ENCODE data around the gene ICE2.

The ICE2 gene

DNA sequence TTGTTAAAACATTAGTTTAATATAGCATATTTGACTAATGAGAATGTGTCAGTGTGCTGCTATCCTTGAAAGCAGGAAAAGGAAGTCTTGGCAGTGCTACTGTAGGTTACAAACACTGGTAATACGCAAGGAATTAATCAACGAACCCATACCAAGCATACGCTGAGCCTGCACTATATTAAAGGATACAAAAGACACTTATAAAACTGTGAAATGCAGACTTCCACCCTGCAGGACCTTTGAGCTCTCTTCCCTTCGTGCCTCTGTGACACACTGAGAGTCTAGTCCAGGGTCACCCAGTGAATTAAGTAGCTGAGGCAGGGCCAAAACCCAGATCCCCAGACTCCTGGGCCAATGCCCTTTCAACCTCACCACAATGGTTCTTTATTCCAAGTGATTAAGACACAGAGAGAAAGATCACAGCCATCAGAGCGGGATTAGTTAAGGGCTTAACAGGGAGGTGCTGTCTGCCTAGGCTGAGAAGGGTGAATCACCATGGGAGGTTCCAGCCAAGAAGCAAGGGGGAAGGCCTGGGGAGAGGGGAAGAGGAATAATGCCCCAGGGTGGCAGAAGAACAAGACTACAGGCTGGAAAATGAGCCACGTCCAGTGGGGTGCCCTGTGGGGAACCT lies 88.0 kb downstream of the ICE2 start:
- peaks cover 11 to 12% of the 10 kb centered on the region in 2 donors for H3K36me3 ChIP-seq (ENCODE audit: control insufficient read depth in 1 of 2, insufficient read depth in 2 of 2, low read length in 2 of 2)
- no peaks in the 10 kb centered on the region for H3K27me3 ChIP-seq (ENCODE audit: control insufficient read depth in 1 of 2, insufficient read depth in 2 of 2, low read length in 2 of 2)
- peaks cover 72 to 79% of the 10 kb centered on the region in 2 donors for H3K4me1 ChIP-seq (ENCODE audit: control insufficient read depth in 1 of 2, insufficient read depth in 2 of 2, low read length in 2 of 2)
- H3K27ac ChIP-seq (ENCODE audit: low read depth, low read length), result peak overlapping the region; percentile 60
- peak overlapping the region; percentile 4 to 37 for H3K9ac ChIP-seq (ENCODE audit: low read depth in 1 of 2, low read length in 2 of 2)
- H3K9me3 ChIP-seq (ENCODE audit: control insufficient read depth in 1 of 2, low read length in 2 of 2), result no peaks in the 10 kb centered on the region
- H3K4me3 ChIP-seq (ENCODE audit: low read depth in 1 of 2, low read length in 2 of 2), result peak overlapping the region; percentile 34 to 57

- no peaks in the 10 kb centered on the region for H3K9me3 ChIP-seq (ENCODE audit: control insufficient read depth in 1 of 2, low read length in 2 of 2)
- H3K36me3 ChIP-seq (ENCODE audit: control insufficient read depth in 1 of 2, insufficient read depth in 2 of 2, low read length in 2 of 2), result peaks cover 7 to 9% of the 10 kb centered on the region in 2 donors
- H3K27me3 ChIP-seq (ENCODE audit: control insufficient read depth in 1 of 2, insufficient read depth in 2 of 2, low read length in 2 of 2), result no peaks in the 10 kb centered on the region
- peak overlapping the region in 1 of 2 donors; percentile 21 for H3K9ac ChIP-seq (ENCODE audit: low read depth in 1 of 2, low read length in 2 of 2)
- no peak overlapping the region for H3K27ac ChIP-seq (ENCODE audit: low read depth, low read length)
- H3K4me1 ChIP-seq (ENCODE audit: control insufficient read depth in 1 of 2, insufficient read depth in 2 of 2, low read length in 2 of 2), result peaks cover 65 to 73% of the 10 kb centered on the region in 2 donors
- H3K4me3 ChIP-seq (ENCODE audit: low read depth in 1 of 2, low read length in 2 of 2), result peak overlapping the region; percentile 19 to 57
These were observed 88.7 kb downstream of the ICE2 start for GRCh38 chr15:60390231-60390630.

GRCh38 chr15:60389261-60390077 lies 89.5 kb downstream of the ICE2 start:
- peaks cover 10 to 12% of the 10 kb centered on the region in 2 donors for H3K36me3 ChIP-seq (ENCODE audit: control insufficient read depth in 1 of 2, insufficient read depth in 2 of 2, low read length in 2 of 2)
- no peaks in the 10 kb centered on the region for H3K9me3 ChIP-seq (ENCODE audit: control insufficient read depth in 1 of 2, low read length in 2 of 2)
- peak overlapping the region; percentile 19 to 57 for H3K4me3 ChIP-seq (ENCODE audit: low read depth in 1 of 2, low read length in 2 of 2)
- H3K9ac ChIP-seq (ENCODE audit: low read depth in 1 of 2, low read length in 2 of 2), result peak overlapping the region in 1 of 2 donors; percentile 9
- H3K27ac ChIP-seq (ENCODE audit: low read depth, low read length), result no peak overlapping the region
- H3K27me3 ChIP-seq (ENCODE audit: control insufficient read depth in 1 of 2, insufficient read depth in 2 of 2, low read length in 2 of 2), result no peaks in the 10 kb centered on the region
- peaks cover 57 to 65% of the 10 kb centered on the region in 2 donors for H3K4me1 ChIP-seq (ENCODE audit: control insufficient read depth in 1 of 2, insufficient read depth in 2 of 2, low read length in 2 of 2)

GRCh38 chr15:60387321-60387720 lies 91.6 kb downstream of the ICE2 start:
- Histone ChIP-seq H3K9ac (ENCODE audit: low read depth in 1 of 2, low read length in 2 of 2) (no peak overlapping the region), H3K4me1 (ENCODE audit: control insufficient read depth in 1 of 2, insufficient read depth in 2 of 2, low read length in 2 of 2) (peaks cover 36 to 50% of the 10 kb centered on the region in 2 donors), H3K4me3 (ENCODE audit: low read depth in 1 of 2, low read length in 2 of 2) (no peak overlapping the region), H3K27me3 (ENCODE audit: control insufficient read depth in 1 of 2, insufficient read depth in 2 of 2, low read length in 2 of 2) (no peaks in the 10 kb centered on the region), H3K9me3 (ENCODE audit: control insufficient read depth in 1 of 2, low read length in 2 of 2) (no peaks in the 10 kb centered on the region), H3K36me3 (ENCODE audit: control insufficient read depth in 1 of 2, insufficient read depth in 2 of 2, low read length in 2 of 2) (peaks cover 23 to 34% of the 10 kb centered on the region in 2 donors), H3K27ac (ENCODE audit: low read depth, low read length) (no peak overlapping the region)

DNA sequence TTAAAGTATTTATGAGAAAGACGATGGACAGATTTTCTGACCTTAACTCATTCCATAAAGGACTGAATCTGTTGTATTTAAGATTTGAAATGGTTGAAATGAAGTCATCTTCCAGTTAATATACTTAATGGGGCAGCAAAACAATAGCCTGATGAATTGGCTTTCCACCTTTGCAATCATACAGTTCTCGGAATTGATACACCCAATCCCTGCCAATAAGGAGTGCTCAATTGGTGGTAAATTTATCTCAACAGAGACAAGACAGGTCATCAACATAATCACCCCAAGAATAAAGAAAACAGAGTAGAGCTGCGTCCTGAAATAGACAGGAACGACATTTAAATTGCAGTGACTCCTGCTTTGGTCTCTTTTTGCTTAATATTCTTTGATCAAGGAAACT lies 92.3 kb downstream of the ICE2 start:
- Histone ChIP-seq H3K36me3 (ENCODE audit: control insufficient read depth in 1 of 2, insufficient read depth in 2 of 2, low read length in 2 of 2) (peaks cover 28 to 38% of the 10 kb centered on the region in 2 donors), H3K27me3 (ENCODE audit: control insufficient read depth in 1 of 2, insufficient read depth in 2 of 2, low read length in 2 of 2) (no peaks in the 10 kb centered on the region), H3K9ac (ENCODE audit: low read depth in 1 of 2, low read length in 2 of 2) (no peak overlapping the region), H3K9me3 (ENCODE audit: control insufficient read depth in 1 of 2, low read length in 2 of 2) (no peaks in the 10 kb centered on the region), H3K4me1 (ENCODE audit: control insufficient read depth in 1 of 2, insufficient read depth in 2 of 2, low read length in 2 of 2) (peaks cover 30 to 43% of the 10 kb centered on the region in 2 donors), H3K27ac (ENCODE audit: low read depth, low read length) (no peak overlapping the region), H3K4me3 (ENCODE audit: low read depth in 1 of 2, low read length in 2 of 2) (no peak overlapping the region)

DNA sequence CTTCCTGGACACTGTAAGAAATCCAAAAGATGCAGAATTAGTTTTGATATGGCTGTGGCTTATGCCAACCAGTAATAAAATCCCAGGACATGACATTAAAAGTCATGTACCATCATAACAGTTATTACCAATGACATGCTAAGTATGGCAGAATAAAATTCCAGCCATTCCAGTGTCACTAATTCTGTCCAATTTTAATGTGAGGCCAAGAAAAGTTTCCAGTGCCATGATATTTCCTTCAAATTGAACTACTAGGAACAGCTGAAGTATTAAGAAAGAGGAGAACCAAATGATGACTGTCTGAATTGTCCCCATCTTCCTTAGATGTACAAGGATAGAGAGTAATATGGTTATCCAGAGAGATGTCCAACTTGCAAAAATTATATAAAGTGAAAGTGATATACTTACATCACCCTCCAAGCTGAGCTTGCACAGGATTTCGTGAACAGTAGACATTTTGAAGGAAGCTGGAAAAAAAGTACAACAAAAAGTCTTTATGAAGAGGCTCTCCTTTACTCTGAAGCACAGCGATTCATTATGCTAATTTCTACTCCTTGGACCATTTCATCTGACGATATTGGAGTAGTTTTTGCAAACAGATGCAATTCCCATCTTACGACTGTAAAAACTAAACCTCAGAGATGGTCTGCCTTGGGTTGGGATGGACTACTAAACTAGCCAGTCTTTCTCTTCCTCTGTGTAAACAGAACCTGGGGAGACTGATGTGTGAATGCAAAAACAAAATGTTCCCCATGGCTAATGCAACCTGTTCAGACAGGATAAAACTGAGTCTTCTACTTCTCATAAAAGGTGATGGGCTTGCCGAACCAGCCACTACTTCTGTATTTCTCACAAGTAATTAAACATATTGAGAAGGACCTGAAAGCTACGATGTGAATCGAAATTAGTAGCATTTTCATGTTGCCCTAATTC lies 93.1 kb downstream of the ICE2 start:
- no peak overlapping the region for H3K27ac ChIP-seq (ENCODE audit: low read depth, low read length)
- no peak overlapping the region for H3K9ac ChIP-seq (ENCODE audit: low read depth in 1 of 2, low read length in 2 of 2)
- H3K4me1 ChIP-seq (ENCODE audit: control insufficient read depth in 1 of 2, insufficient read depth in 2 of 2, low read length in 2 of 2), result peaks cover 23 to 35% of the 10 kb centered on the region in 2 donors
- peaks cover 35 to 44% of the 10 kb centered on the region in 2 donors for H3K36me3 ChIP-seq (ENCODE audit: control insufficient read depth in 1 of 2, insufficient read depth in 2 of 2, low read length in 2 of 2)
- H3K4me3 ChIP-seq (ENCODE audit: low read depth in 1 of 2, low read length in 2 of 2), result no peak overlapping the region
- no peaks in the 10 kb centered on the region for H3K9me3 ChIP-seq (ENCODE audit: control insufficient read depth in 1 of 2, low read length in 2 of 2)
- no peaks in the 10 kb centered on the region for H3K27me3 ChIP-seq (ENCODE audit: control insufficient read depth in 1 of 2, insufficient read depth in 2 of 2, low read length in 2 of 2)

GRCh38 chr15:60384526-60385126 lies 94.3 kb downstream of the ICE2 start:
- H3K36me3 ChIP-seq (ENCODE audit: control insufficient read depth in 1 of 2, insufficient read depth in 2 of 2, low read length in 2 of 2), result peaks cover 36 to 49% of the 10 kb centered on the region in 2 donors
- H3K4me1 ChIP-seq (ENCODE audit: control insufficient read depth in 1 of 2, insufficient read depth in 2 of 2, low read length in 2 of 2), result peaks cover 15 to 30% of the 10 kb centered on the region in 2 donors

GRCh38 chr15:60384053-60384452 lies 94.9 kb downstream of the ICE2 start:
- H3K4me3 ChIP-seq (ENCODE audit: low read depth in 1 of 2, low read length in 2 of 2), result no peak overlapping the region
- peaks cover 10 to 29% of the 10 kb centered on the region in 2 donors for H3K4me1 ChIP-seq (ENCODE audit: control insufficient read depth in 1 of 2, insufficient read depth in 2 of 2, low read length in 2 of 2)
- no peak overlapping the region for H3K27ac ChIP-seq (ENCODE audit: low read depth, low read length)

More at GRCh38 chr15:60384526-60385126, 94.3 kb downstream of the ICE2 start:
- Histone ChIP-seq H3K4me3 (ENCODE audit: low read depth in 1 of 2, low read length in 2 of 2) (no peak overlapping the region), H3K9ac (ENCODE audit: low read depth in 1 of 2, low read length in 2 of 2) (no peak overlapping the region), H3K27ac (ENCODE audit: low read depth, low read length) (no peak overlapping the region), H3K9me3 (ENCODE audit: control insufficient read depth in 1 of 2, low read length in 2 of 2) (no peaks in the 10 kb centered on the region), H3K27me3 (ENCODE audit: control insufficient read depth in 1 of 2, insufficient read depth in 2 of 2, low read length in 2 of 2) (no peaks in the 10 kb centered on the region)

GRCh38 chr15:60382773-60383674 lies 95.9 kb downstream of the ICE2 start:
- H3K27me3 ChIP-seq (ENCODE audit: control insufficient read depth in 1 of 2, insufficient read depth in 2 of 2, low read length in 2 of 2), result no peaks in the 10 kb centered on the region
- peaks cover 40 to 55% of the 10 kb centered on the region in 2 donors for H3K36me3 ChIP-seq (ENCODE audit: control insufficient read depth in 1 of 2, insufficient read depth in 2 of 2, low read length in 2 of 2)
- H3K4me3 ChIP-seq (ENCODE audit: low read depth in 1 of 2, low read length in 2 of 2), result no peak overlapping the region

More at GRCh38 chr15:60384053-60384452, 94.9 kb downstream of the ICE2 start:
- Histone ChIP-seq H3K9me3 (ENCODE audit: control insufficient read depth in 1 of 2, low read length in 2 of 2) (no peaks in the 10 kb centered on the region), H3K36me3 (ENCODE audit: control insufficient read depth in 1 of 2, insufficient read depth in 2 of 2, low read length in 2 of 2) (peaks cover 39 to 53% of the 10 kb centered on the region in 2 donors), H3K9ac (ENCODE audit: low read depth in 1 of 2, low read length in 2 of 2) (no peak overlapping the region), H3K27me3 (ENCODE audit: control insufficient read depth in 1 of 2, insufficient read depth in 2 of 2, low read length in 2 of 2) (no peaks in the 10 kb centered on the region)

More at GRCh38 chr15:60382773-60383674, 95.9 kb downstream of the ICE2 start:
- Histone ChIP-seq H3K9me3 (ENCODE audit: control insufficient read depth in 1 of 2, low read length in 2 of 2) (no peaks in the 10 kb centered on the region), H3K27ac (ENCODE audit: low read depth, low read length) (no peak overlapping the region), H3K4me1 (ENCODE audit: control insufficient read depth in 1 of 2, insufficient read depth in 2 of 2, low read length in 2 of 2) (peaks cover 5 to 24% of the 10 kb centered on the region in 2 donors), H3K9ac (ENCODE audit: low read depth in 1 of 2, low read length in 2 of 2) (no peak overlapping the region)
